Measurements from ENCODE around the gene TMEM44.

DNA sequence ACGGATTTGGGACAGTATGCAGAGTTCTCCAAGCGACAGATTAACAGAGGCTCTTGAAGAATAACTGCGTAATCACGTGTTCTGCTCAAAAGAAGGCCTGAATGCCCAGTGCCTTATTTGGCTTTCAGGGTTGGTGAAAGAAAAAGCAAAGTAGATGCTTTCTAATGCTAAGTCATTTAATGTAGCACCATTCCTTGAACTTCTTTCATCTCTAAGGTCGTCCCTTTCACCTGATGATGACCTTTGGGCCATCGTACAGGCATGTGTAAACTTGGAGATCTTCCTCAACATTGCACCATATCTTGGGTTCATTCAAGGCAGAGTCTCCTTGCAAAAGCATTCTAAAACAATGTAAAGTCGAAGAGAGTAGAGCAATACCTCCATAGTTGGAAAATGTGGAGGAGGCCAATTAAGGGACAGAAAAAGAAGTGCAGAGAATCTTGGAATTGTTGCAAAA lies 48.9 kb downstream of the TMEM44 start:
- TF ChIP-seq, protein P1, sequence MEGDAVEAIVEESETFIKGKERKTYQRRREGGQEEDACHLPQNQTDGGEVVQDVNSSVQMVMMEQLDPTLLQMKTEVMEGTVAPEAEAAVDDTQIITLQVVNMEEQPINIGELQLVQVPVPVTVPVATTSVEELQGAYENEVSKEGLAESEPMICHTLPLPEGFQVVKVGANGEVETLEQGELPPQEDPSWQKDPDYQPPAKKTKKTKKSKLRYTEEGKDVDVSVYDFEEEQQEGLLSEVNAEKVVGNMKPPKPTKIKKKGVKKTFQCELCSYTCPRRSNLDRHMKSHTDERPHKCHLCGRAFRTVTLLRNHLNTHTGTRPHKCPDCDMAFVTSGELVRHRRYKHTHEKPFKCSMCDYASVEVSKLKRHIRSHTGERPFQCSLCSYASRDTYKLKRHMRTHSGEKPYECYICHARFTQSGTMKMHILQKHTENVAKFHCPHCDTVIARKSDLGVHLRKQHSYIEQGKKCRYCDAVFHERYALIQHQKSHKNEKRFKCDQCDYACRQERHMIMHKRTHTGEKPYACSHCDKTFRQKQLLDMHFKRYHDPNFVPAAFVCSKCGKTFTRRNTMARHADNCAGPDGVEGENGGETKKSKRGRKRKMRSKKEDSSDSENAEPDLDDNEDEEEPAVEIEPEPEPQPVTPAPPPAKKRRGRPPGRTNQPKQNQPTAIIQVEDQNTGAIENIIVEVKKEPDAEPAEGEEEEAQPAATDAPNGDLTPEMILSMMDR (IDR thresholded peaks at IDR 0.05): no peak
- TF ChIP-seq POLR2A (IDR thresholded peaks at IDR 0.05): no peak
